GM10248 (cell line): ENCODE measurements around the gene HIF3A.

ENCODE experiments used
- CTCF ChIA-PET: fragments of 300-600 bp; sonication (Branson Sonifier 250); formaldehyde crosslinking; extraction: SDS; loops from one replicate; lab custom pipeline; 2021; ENCODE audit warnings: antibody characterized with exemption; lab: Yijun Ruan, JAX
- POLR2A ChIA-PET: fragments of 350-650 bp; sonication (Branson Sonifier 250); formaldehyde crosslinking; extraction: SDS; loops from one replicate; lab custom pipeline; 2020; ENCODE audit warnings: antibody characterized with exemption; lab: Yijun Ruan, JAX
- DNase-seq: peaks from one replicate; pipeline ENCODE4 v3.0.0; 2012; ENCODE audit errors: extremely low spot score
- CTCF ChIP-seq: IDR thresholded peaks from 2 replicates; pipeline ENCODE4 v1.5.1; 2012; ENCODE audit warnings: mild to moderate bottlenecking, low read depth; ENCODE audit errors: extremely low read depth, missing control alignments, control extremely low read depth

Gene HIF3A

GRCh38 chr19:46299695-46300094 is 2.9 kb downstream of the HIF3A start:
- no peak for TF ChIP-seq CTCF
- POLR2A ChIA-PET: interaction anchor here (0.7 kb wide), 1 partner anchor 141 kb away, joined by 10 read pairs; no protein-coding TSS in a partner anchor
- CTCF ChIA-PET: interaction anchor here (1.4 kb wide), 1 partner anchor 19 kb away, joined by 4 read pairs; no protein-coding TSS in a partner anchor
- no peak for DNase-seq

- POLR2A ChIA-PET: no interaction called here
- CTCF ChIA-PET: interaction anchor here (1.5 kb wide), 1 partner anchor 11 kb away, joined by 3 read pairs; no protein-coding TSS in a partner anchor
- no peak for TF ChIP-seq CTCF
- DNase-seq: no peak
Observed at GRCh38 chr19:46303322-46303690, 6.5 kb downstream of the HIF3A start.

- POLR2A ChIA-PET: no interaction called here
- CTCF ChIA-PET: interaction anchor here (1.5 kb wide), 1 partner anchor 10 kb away, joined by 3 read pairs; no protein-coding TSS in a partner anchor
- no peak for DNase-seq
- no peak for TF ChIP-seq CTCF
Observed at GRCh38 chr19:46303691-46304397, 7.0 kb downstream of the HIF3A start.

GRCh38 chr19:46306501-46306900 is 9.7 kb downstream of the HIF3A start:
- DNase-seq: no peak
- ChIA-PET POLR2A (no interaction called here), CTCF (no interaction called here)
- no peak for TF ChIP-seq CTCF

- no peak for TF ChIP-seq CTCF
- CTCF ChIA-PET: interaction anchor here (0.7 kb wide), 1 partner anchor 27 kb away, joined by 4 read pairs; no protein-coding TSS in a partner anchor
- no peak for DNase-seq
- POLR2A ChIA-PET: no interaction called here
Observed at GRCh38 chr19:46308510-46308909, 11.7 kb downstream of the HIF3A start.

GRCh38 chr19:46309056-46309455 is 12.2 kb downstream of the HIF3A start:
- CTCF ChIA-PET: no interaction called here
- DNase-seq: no peak
- POLR2A ChIA-PET: no interaction called here
- TF ChIP-seq CTCF: no peak
